ENCODE measurements around the gene COP1.
"Not testable (repeated sequence)": the region's sequence is repeated elsewhere in the genome, so short reads cannot be mapped to it uniquely, and the experiment has no call there.

COP1 gene

DNA sequence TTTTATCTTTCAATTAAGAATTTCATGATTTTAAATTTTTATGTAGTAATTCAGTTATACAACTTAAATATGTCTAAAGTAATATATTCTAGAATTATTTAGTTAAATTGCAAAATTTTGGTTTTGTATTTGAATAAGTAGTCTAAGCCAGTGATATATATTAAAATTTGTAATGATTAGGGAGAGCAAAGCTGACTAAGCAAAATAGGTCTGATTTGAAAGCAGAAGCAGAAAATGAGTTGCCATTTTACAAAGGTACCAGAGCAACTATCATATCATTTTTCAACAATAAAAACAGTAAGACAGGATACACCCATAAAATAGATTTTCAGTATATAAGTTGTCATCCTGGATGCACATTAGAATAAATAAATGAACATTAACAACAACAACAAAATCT, 177.9 kb downstream of the COP1 start:
- H3K4me3 ChIP-seq (ENCODE audit: low read depth, low read length): no peak overlapping the region
- in situ Hi-C loops (cut with HindIII; ENCODE audit: low sequenced_read_pairs): no loop called here
- no peak for TF ChIP-seq CTCF (IDR thresholded peaks at IDR 0.05; ENCODE audit: low read depth, low read length, missing control alignments)
- DNase-seq (ENCODE audit: low read depth): no peak

DNA sequence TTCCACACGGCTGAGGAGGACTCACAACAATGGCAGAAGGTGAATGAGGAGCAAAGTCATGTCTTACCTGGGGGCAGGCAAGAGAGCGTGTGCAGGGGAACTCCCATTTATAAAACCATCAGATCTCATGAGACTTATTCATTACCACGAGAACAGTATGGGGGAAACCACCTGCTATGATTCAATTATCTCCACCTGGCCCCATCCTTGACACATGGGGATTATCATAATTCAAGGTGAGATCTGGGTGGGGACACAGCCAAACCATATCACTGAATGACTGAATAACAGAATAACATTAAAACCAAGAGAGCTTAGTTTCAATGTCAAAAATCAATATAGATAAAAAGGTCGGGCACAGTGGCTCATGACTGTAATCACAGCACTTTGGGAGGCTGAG, 179.2 kb downstream of the COP1 start:
- in situ Hi-C loops (cut with HindIII; ENCODE audit: low sequenced_read_pairs); H3K4me3 ChIP-seq (ENCODE audit: low read depth, low read length); DNase-seq (ENCODE audit: low read depth): not testable (repeated sequence)

GRCh38 chr1:176022574-176022973, 184.5 kb downstream of the COP1 start:
- in situ Hi-C loops (cut with HindIII; ENCODE audit: low sequenced_read_pairs): no loop called here
- no peak for TF ChIP-seq CTCF (IDR thresholded peaks at IDR 0.05; ENCODE audit: low read depth, low read length, missing control alignments)
- no peak for DNase-seq (ENCODE audit: low read depth)
- no peak overlapping the region for H3K4me3 ChIP-seq (ENCODE audit: low read depth, low read length)

DNA sequence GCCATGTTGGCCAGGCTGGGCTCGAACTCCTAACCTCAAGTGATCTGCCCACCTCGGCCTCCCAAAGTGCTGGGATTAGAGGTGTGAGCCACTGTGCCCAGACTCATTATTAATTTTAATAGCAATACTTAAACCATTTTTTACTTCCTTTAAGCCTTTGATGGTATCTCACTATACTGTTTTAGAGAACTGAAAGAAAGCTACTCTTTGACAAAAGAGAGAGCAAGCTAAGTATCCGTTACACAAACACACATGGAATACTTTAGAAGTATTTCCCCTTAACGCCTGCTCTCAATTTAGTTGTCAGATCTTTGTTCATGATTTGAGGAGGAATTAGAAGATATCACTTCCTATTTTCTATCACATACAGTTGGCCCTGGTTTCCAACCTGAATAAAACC, 189.4 kb downstream of the COP1 start:
- in situ Hi-C loops (cut with HindIII; ENCODE audit: low sequenced_read_pairs): no loop called here
- H3K4me3 ChIP-seq (ENCODE audit: low read depth, low read length): no peak overlapping the region
- no peak for TF ChIP-seq CTCF (IDR thresholded peaks at IDR 0.05; ENCODE audit: low read depth, low read length, missing control alignments)
- no peak for DNase-seq (ENCODE audit: low read depth)

- DNase-seq (ENCODE audit: low read depth): no peak
- TF ChIP-seq CTCF (IDR thresholded peaks at IDR 0.05; ENCODE audit: low read depth, low read length, missing control alignments): no peak
- in situ Hi-C loops (cut with HindIII; ENCODE audit: low sequenced_read_pairs): no loop called here
- no peak overlapping the region for H3K4me3 ChIP-seq (ENCODE audit: low read depth, low read length)
Measured at GRCh38 chr1:176009951-176010350, 197.1 kb downstream of the COP1 start.

DNA sequence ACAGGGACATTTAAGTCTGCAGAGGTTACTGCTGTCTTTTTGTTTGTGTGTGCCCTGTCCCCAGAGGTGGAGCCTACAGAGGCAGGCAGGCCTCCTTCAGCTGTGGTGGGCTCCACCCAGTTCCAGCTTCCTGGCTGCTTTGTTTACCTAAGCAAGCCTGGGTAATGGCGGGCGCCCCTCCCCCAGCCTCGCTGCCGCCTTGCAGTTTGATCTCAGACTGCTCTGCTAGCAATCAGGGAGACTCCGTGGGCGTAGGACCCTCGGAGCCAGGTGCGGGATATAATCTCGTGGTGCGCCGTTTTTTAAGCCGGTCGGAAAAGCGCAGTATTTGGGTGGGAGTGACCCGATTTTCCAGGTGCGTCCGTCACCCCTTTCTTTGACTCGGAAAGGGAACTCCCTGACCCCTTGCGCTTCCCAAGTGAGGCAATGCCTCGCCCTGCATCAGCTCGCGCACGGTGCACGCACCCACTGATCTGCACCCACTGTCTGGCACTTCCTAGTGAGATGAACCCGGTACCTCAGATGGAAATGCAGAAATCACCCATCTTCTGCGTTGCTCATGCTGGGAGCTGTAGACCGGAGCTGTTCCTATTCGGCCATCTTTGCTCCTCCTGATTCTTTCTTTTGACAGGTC, 199.2 kb downstream of the COP1 start:
- H3K4me3 ChIP-seq (ENCODE audit: low read depth, low read length); DNase-seq (ENCODE audit: low read depth); in situ Hi-C loops (cut with HindIII; ENCODE audit: low sequenced_read_pairs): not testable (repeated sequence)

- in situ Hi-C loops (cut with HindIII; ENCODE audit: low sequenced_read_pairs); H3K4me3 ChIP-seq (ENCODE audit: low read depth, low read length); DNase-seq (ENCODE audit: low read depth): not testable (repeated sequence)
Measured at GRCh38 chr1:175994660-175995059, 212.4 kb downstream of the COP1 start.

DNA sequence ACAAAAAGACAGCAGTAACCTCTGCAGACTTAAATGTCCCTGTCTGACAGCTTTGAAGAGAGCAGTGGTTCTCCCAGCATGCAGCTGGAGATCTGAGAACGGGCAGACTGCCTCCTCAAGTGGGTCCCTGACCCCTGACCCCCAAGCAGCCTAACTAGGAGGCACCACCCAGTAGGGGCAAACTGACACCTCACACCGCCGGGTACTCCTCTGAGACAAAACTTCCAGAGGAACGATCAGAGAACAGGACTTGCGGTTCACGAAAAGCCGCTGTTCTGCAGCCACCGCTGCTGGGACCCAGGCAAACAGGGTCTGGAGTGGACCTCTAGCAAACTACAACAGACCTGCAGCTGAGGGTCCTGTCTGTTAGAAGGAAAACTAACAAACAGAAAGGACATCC, 214.3 kb downstream of the COP1 start:
- in situ Hi-C loops (cut with HindIII; ENCODE audit: low sequenced_read_pairs); H3K4me3 ChIP-seq (ENCODE audit: low read depth, low read length); DNase-seq (ENCODE audit: low read depth): not testable (repeated sequence)

- H3K4me3 ChIP-seq (ENCODE audit: low read depth, low read length); in situ Hi-C loops (cut with HindIII; ENCODE audit: low sequenced_read_pairs); DNase-seq (ENCODE audit: low read depth): not testable (repeated sequence)
Measured at GRCh38 chr1:175992202-175992601, 214.9 kb downstream of the COP1 start.

Measured in astrocyte of the cerebellum (primary cell).